HG02840 (cell line): ENCODE data around the gene ADARB2.

Source experiments
- ATAC-seq: cut with Tn5 transposase; IDR thresholded peaks from one replicate; pipeline ENCODE4 v1.9.1; 2021; ENCODE audit warnings: mild to moderate bottlenecking, moderate library complexity, moderate number of reproducible peaks; ENCODE audit not compliant: unreplicated experiment, low FRiP score

The ADARB2 gene

DNA sequence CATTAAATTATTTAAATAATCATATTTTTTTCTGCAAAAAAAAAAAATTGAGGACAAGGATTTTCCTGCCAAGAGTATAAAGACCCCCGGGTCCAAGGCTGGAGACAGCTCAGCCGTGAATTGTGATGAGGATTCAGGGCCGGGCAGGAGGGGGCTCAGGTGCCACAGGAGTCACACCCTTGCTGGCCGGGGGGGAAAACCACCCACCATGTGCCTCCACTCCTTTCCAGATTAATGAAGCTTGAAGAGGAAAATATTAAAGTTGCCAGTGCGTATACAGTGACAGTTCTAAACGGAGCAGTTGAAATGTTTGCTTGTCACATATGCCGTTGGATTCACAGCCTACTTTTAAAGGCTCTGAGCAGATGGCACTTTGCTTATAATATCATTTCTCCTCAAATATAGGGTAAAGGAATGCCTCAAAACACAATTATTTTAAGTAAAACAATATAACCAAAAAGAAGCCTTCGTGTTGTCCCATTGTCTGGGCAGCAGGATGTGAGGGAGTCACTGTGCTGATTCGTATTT is 49.6 kb downstream of the ADARB2 start:
- no peak for ATAC-seq

DNA sequence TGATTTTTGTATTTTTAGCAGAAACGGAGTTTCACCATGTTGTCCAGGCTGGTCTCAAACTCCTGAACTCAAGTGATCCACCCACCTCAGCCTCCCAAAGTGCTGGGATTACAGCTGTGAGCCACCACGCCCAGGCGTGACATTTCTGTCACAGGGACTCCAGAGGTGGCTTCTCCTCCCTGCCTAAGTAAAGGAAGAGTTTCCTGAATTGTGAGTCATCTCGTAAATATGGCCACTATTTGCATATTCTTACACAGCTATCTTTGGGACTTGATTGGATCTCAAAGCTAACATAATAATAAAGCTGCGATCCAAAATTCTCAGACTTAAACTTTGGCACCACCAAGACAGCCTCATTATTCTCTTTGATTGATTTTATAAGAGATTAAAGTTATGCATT is 50.1 kb downstream of the ADARB2 start:
- no peak for ATAC-seq

DNA sequence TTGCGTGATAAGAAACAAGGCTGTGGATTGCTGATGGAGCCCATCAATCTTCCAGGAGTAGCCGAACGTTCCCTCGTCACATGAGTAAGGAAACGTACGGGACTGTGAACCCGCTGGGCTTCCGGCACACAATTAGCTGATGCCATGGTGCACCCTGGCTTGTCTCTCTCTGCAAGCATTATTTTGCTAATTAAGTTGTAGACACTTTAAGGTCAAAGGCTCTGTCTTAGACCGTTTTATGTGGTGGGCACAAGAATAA is 50.9 kb downstream of the ADARB2 start:
- no peak for ATAC-seq

DNA sequence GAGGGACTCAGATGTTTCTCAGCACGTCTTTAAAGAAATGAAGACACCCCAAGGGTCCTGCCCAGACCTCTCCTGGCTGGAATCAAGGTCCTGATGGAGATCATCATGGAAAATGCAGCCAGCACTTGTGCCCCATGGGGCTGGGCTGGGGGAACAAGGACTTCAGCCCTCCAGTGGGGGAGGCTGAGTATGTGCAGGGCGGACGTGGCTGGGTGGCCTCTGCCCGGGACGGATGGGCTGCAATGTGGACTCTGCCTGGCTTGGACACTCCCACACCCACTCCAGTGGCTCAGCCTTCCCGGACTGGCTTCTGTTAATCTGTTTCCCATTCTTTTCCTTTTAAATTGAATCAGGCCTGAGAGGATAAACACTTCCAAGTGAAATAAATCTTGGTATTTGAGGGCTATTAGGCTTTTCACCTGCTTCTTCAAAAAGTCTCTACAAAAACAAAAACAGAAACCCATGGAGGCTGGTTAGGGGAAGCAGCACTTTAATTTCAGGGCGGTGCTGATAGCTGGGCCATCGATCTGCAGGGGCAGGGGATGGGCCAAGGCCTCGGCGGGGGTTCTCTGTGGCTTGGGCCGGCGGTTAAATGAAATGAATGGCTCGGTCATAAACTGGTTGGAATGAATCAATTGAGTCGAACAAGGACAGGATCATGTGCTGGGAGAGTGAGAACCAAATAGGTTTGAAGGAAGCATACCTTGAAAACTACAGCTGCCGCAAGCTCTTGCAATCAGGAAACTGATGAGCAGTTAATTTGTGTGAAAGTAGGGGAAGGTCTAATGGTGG is 51.4 kb downstream of the ADARB2 start:
- ATAC-seq, result no peak

DNA sequence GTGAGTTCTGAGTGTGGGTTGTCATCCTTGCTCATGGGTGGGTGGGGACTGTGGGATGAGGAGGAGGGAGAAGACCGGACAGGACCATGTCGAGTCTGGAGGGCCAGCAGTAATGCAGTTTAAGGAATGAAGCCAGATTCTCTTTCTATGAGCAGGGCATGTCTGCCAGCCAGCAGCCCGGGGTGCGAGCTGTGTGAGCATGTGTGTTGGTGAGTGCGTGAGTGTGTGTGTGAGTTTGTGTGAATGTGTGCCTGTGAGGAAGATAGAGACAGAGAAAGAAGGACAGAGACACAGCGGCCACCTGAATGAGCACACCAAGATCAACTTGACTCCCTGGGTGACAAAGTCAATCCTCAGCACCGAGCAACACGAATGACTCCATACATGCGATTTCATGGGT is 52.3 kb downstream of the ADARB2 start:
- ATAC-seq, result no peak

DNA sequence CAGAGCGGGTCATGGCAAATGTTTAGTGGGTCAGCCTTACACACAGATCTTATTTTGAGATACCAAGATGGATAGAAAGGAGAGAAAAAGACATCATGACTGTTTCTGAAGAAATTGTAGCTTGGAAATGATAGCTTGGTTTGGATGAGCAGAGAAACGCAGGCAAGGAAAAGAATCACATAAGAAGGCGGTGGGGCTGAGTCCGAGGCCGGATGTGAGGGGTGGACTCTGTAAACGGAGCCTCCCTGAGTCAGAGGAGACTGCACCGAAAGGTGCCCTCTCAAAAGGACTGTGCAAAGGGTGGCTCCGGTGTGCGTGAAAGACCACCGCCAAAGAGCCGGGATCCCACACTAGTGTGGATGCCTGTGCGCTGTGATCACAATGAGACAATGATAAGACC is 53.7 kb downstream of the ADARB2 start:
- ATAC-seq, result no peak

DNA sequence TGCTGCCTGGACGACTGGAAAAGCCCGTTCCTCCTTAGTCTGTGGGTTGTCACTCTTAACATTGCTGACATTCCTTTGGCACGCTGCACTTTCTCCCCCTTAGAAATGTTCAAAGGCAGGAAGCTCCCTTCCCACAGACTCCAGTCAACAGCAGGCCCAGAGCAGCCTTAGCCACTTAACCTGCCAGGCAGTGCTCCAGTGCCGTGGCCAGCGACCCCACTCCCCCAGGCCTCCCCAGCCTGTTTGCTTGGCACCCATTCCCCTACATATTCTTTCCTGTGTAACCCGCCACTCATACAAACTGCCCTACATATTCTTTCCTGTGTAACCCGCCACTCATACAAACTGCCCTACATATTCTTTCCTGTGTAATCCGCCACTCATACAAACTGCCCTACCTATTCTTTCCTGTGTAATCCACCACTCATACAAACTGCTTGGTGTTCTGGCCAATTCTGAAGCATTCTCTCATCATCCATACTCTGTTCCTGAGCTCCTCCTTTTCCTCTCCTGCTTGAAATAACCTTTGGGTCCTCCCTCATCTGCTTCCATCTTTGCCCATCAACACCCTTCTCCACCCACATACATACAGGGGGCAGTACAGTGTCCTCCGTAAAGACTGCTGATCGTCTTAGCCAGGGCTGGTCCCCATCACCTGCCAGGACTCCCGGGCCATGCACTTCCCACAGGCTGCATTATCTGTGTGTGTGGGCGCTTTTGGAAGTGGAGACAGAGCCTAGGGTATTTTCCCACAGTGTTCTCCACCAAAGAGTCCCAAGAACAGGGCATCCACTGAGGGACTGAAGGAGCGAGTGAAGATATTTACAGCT is 57.3 kb downstream of the ADARB2 start:
- no peak for ATAC-seq

DNA sequence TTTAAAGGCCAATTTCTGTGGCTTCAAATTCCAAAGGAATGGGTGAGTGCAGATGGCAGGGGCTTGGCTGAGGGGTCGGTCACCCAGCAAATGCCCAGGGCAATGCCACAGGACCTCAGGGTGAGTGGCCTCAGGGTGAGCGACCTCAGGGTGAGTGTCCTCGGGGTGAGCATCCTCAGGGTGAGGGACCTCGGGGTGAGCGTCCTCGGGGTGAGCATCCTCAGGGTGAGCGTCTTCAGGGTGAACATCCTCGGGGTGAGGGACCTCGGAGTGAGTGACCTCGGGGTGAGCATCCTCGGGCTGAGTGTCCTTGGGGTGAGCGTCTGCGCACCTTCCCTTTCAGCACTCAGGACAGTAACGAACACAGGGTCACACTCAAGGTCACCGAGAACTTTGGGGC is 59.2 kb downstream of the ADARB2 start:
- no peak for ATAC-seq

DNA sequence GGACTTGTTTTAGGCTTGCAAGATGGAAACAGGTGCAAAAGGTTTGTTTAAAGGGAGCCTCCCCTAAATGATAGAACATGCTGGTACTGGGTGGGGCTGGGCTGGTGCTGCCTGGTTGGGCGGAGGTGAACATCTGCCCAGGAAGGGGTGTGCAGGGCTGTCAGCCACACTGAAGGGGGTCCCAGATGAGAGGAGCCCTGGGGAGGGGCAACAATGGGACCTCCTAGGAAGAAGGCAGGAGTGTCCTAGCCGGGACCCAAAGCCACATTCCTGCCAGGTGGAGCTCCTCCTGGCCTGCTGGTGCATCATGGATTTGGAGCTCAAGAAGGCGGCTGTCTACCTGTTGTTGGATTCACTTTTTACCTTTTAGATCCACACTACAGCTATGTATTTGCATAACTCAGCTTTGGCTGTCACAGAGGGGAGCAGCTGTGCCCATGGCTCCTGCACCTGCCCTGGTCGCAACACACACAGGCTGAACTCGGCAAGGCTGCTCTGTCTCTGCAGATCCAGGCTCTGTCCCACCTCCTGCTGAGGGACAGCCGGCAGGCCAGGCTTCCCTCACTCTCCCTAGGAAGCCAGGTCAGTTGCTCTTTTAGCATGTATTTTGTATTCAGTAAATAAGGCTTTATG is 59.9 kb downstream of the ADARB2 start:
- ATAC-seq, result no peak

DNA sequence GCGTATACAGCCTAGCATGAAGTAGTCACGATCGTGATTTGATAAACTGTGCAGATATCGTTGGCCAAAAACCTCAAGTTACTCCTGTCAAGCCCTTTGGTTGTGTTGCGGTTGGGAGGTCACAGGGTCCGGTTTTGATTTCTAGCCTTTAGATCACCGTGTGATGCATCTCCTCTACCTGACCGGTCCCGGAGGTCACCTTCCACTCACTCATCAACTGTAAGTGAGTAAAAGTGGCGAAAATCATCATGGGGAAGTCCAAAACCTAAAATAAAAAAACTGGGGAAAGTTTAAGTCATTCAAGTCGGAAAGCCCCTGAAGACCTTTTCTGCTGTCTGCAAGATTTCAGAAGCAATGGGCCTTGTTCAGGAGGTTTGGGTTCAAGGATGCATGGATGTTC is 62.8 kb downstream of the ADARB2 start:
- no peak for ATAC-seq

DNA sequence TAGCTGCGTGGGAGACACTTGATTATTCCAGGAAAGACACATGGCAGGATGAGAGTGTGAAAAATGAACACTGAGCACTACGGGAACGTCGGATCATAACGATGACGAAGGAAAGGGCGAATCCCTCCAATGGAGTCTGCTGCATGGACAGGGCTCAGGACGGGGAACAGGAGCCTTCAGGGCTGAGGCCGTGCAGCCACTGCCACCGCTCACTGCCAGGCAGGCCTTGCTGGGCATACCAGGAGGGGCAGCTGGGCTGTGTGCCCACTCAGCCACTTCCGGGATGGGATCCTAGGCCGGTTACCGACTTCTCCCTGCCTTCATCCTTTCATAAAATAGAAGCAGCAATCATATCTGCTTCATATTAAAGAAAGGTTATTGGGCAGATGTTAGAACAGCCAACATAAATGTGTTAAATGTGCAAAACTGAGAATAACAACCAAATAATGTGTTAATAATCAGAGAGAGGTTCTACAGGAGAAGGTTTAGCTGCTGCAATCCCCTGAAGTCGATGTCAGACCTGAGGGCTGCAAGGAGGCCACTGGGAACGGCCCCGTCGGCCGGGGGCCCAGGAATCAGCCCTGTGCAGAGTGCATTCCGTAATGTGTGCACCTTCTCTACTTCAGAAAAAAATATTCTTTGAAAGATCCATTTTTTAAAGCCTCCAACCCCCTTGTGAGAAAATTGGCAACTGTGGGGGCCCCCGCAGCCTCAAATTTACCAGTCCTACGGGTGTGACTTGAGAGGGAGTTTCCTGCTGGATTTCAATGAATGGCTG is 63.6 kb downstream of the ADARB2 start:
- ATAC-seq, result no peak

DNA sequence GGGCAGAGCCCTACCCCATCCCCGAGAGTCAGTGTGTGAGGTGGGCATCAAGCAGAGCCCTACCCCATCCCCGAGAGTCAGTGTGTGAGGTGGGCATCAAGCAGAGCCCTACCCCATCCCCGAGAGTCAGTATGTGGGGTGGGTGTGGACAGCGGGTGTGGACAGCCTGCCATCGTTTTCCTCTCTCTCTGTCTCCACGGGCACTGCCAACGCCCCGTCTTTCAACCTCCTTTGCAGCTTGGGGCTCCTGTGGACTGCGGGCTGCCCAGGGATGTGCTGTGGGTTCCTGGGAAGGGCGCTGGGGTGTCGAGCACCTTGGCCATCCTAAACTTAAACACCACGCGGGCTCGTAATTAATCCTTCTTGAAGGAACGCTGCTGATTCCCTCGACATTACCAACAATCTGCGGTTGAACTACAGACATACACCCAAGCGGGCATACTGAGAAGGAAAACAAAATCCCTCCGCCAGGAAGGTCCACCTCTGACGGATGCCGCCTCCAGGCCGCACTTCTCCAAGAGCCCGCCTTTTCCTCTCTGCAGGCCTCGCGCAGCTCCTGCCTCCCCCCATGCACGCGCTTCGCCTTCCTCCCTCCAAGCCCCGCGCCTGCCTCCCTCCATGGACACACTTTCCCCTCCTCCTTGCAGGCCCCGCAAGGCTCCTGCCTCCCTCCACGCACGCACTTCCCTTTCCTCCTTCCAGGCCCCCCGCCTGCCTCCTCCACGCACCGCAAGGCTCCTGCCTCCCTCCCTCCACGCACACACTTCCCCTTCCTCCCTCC is 65.1 kb downstream of the ADARB2 start:
- no peak for ATAC-seq

DNA sequence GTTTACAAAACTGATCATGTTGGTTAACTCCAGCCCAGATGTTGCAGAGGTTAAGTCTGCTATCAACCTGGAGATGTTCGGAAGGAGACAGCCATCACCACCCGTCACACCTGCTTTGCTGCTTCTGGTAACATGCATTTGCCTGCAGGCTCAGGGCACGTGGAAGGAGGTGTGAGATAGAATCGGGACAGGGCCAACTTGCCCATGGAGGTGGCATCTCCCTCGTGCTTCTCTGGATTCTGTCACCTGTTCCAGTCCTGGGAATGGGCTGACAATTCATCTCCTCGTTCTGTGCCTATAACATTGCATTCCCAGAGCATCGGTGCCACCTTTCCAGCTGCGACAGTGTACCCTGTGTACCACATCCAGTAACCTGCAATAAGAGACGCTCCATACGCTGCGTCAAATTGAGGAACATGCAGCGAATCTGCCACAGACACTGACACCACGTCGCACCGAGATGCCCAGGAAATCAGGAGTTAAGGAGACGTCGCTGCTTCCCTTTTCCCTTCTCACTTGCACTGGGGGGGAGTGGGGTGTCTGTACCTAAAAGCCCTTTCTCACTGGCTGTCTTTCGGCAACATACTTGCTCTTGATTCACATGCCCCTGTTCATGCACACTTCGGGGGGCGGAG is 65.8 kb downstream of the ADARB2 start:
- no peak for ATAC-seq

DNA sequence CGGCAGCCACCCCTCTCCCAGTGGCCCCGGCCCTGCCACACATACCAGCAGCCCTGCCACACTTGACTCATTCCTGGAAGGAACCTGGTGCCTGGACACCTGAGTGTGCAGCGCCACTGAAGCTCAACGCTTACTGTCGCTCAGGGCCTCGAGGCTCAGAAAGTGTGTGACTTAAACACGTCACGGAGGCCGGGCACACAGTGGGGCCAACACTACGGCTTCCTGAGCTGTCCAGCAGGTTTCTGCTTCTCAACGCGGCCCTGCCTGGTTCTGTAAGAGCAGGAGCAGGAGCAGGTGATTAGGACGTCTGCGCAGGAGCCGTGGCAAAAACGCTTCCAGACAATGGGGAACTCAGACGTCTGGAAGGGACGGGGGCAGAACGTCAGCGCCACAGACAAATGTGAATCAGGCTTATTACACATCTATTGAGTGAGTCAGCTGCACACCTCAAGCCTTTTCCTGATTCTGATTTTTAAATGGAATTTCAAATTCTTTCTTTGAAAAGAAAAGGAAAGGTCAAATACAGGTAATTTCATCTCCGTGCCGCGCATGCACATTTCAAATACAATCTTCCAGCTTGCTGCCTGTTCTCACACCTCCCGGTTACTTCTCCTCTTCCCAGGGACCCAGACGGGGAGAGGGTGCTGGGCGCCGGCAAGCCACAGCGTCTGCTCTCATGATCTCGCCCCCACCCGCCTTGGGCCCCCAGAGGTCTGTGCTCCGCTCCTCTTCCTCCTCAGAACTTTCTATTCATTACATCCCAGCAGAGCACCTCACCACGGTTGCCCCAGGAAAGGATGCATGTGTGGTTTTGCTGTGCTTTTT is 66.6 kb downstream of the ADARB2 start:
- no peak for ATAC-seq

DNA sequence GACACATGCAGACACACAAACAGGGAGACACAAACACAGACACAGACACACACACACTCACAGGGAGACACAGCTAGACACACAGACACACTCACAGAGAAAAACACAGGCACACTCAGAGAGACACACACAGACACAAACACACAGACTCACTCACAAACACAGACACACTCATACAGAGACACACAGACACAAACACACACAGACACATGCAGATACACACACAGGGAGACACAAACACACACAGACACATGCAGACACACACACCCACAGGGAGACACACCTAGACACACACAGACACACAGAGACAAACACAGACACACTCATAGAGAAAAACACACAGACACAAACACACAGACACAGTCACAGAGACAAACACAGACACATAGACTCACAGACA is 67.9 kb downstream of the ADARB2 start:
- no peak for ATAC-seq

DNA sequence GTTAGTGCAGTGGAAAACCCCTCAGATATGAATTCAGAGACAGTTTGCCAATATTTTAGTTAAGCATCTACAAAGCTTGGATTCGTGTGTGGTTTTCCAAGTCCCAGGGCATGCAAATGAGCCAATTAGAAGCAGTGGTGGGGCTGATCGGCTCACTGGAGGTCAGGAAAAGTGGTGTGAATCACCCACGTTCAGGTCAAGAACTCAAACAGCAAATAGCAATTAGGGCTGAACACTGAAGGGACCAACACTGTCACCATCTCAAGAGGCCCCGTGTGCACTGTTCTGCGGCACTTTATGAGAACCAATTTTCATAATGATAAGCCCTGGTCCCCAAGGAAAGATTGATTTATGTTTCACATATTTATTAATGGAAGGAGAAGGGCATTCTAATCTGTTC is 68.9 kb downstream of the ADARB2 start:
- no peak for ATAC-seq

DNA sequence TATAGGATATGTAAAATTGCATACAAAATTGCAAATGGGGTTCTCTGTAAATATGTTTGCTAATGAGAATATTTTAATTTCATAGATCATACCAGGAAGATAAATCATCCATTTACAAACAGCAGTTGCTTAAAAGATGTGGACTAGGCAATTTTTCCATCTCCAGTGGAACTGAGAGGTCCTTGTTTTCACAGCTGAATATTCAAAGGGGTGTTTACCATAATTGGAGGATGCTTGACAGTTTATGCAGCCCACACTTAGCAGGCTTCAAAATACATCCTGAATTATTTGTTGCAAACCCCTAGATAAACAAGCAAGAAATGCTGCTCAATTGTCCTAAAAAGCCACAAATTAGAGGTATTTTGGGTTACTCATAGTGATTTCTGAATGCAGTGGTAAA is 69.9 kb downstream of the ADARB2 start:
- ATAC-seq, result no peak

DNA sequence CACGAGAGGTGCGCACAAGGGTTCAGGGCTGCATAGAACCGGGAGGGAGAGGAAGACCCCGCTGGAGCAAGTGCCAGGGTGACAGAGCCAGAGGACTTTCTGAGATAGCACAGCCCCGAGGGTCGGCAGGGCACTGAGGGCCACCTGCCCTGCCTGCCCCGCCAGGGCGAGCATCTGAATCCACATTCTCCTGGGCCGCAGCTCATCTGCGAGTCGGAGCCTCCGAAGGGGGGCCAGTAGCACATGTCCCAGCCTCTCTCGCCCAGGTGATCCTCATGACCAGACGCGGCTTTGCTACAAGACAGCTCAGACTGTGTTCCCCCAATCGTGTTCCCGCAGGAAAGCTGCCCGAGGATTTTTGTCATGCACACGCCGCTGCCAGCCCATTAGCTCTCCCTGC is 71.2 kb downstream of the ADARB2 start:
- ATAC-seq, result no peak

DNA sequence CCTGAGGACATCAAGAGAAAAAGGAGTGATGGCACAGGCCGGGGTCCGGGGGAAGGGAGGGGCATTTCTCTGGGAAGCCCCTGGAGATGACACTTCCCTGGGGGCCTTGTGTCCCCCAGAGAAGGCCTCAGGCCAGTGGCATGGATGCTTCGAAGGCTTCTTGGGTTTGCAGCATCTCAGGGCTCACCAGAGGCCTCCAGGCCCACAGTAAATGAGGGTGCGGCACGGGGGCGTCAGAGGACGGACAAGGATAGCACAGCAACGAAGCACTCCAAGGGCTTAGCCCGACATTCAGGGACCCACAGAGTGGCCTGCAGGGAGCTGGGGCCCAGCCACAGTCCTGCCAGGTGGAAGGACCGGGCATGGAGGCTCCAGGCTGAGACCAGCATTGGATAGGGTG is 71.6 kb downstream of the ADARB2 start:
- no peak for ATAC-seq
